Thyroid gland (tissue), 4 donors: ENCODE measurements around the gene CASP6. TPM values are rescaled to one million over a fixed set of nuclear protein-coding genes. Genes with fewer than 3 reads are reported as not detected.

ENCODE experiments used
- DNase-seq, 2 donors: peaks; one replicate each; pipeline ENCODE4 v3.0.0-alpha.2; 2019
- H3K27ac ChIP-seq, 3 donors: fragments of 200-600 bp; sonication (generic); 1 replicate in 2 of 3; 2 replicates in 1 of 3; pipeline ENCODE4 v1.5.1; 2016 to 2019; ENCODE audit warnings: mild to moderate bottlenecking in 1 of 3, moderate library complexity in 1 of 3
- H3K27me3 ChIP-seq: fragments of 200-600 bp; sonication (generic); one replicate; pipeline ENCODE4 v1.5.1; 2019
- H3K36me3 ChIP-seq, 2 donors: fragments of 200-600 bp; sonication (generic); one replicate each; pipeline ENCODE4 v1.5.1; 2016 to 2019
- H3K4me1 ChIP-seq, 2 donors: fragments of 200-600 bp; sonication (generic); one replicate each; pipeline ENCODE4 v1.5.1; 2017 to 2019
- H3K4me3 ChIP-seq, 3 donors: fragments of 200-600 bp; sonication (generic); replicated peaks in 1 of 3; 1 replicate in 2 of 3; 2 replicates in 1 of 3; pipeline ENCODE4 v1.5.1; 2016; ENCODE audit warnings: mild to moderate bottlenecking in 1 of 3
- H3K9me3 ChIP-seq: fragments of 200-600 bp; sonication (generic); one replicate; pipeline ENCODE4 v1.5.1; 2017
- CTCF ChIP-seq, 6 experiments: fragments of 200-600 bp in 3 of 6; fragments of 450-650 bp in 3 of 6; sonication (generic) in 3 of 6; IDR thresholded peaks; one replicate each; pipeline ENCODE4 v1.5.1; 2016 to 2019; ENCODE audit warnings: antibody characterized with exemption in 6 of 6, mild to moderate bottlenecking in 2 of 6, inconsistent platforms in 1 of 6, moderate library complexity in 1 of 6
- POLR2A ChIP-seq, 2 donors: fragments of 450-650 bp; IDR thresholded peaks; one replicate each; pipeline ENCODE4 v1.6.1; 2017; ENCODE audit warnings: antibody characterized with exemption in 2 of 2, mild to moderate bottlenecking in 2 of 2, moderate library complexity in 1 of 2
- WGBS, 2 donors: methylation state at CpG; one replicate each; pipeline ENCODE4 v1.1.5; 2017; 5-methylcytosine and 5-hydroxymethylcytosine counted together
- intact Hi-C: fragments of 100-400 bp; cut with DNase I; formaldehyde crosslinking; loops from one replicate; pipeline ENCODE4 v1.15.1; 2023
- small RNA-seq: library from RNA; depleted of rRNA; stranded (forward); fragments of <200 nt; gene quantifications from one replicate; pipeline ENCODE3, GENCODE V24; 2016
- total RNA-seq, 4 donors: library from RNA; depleted of rRNA; stranded (reverse); fragments of >200 nt; gene quantifications; one replicate each; pipeline ENCODE4 v1.2.3, GENCODE V29; 2016

Gene CASP6
- total RNA-seq, 4 donors from 2014 or later: 16.2 to 25.6 (median 20.5) TPM

DNA sequence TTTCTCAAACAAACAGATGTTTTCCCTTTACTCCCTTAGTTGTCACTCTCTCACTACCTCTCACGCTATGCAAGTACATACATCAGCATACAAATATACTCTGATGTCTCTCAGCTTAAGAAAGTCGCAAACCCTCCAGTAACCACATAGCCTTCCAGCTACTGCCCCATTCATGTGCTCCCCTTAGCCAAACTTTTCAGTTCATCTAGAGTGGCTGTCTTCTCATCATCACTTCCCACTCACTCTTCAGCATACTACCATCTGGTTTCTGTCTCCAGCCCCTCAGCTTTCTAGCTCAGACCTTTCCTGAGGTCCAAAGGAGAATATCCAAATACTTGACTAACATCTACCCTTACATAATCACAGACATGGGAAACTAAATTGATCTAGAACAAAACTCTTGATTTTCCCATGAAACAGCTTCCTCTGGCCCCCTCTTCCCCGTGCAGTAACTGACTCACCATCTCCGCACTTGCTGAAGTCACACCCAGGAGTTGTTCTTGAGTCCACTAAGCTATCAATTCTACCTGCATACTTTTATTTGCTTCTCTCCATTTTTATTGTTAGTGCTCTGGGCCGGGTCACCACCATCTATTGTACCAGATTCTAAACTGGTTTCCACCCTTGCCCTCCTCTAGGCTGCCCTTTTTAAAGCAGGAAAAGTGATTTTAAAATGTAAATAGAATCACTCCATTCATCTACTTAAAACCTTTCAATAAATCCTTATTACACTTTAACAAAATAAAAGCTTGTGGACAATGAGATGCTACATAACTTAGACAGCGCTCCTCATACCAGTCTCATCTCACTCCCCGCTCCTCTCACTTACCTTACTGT is 57.2 kb downstream of the CASP6 start:
- Histone ChIP-seq H3K9me3 (no peaks in the 10 kb centered on the region), H3K4me1 (no peaks in the 10 kb centered on the region), H3K27ac (no peak overlapping the region), H3K4me3 (no peak overlapping the region), H3K36me3 (no peaks in the 10 kb centered on the region), H3K27me3 (no peaks in the 10 kb centered on the region)
- intact Hi-C loops: no loop called here
- DNase-seq: no peak
- TF ChIP-seq POLR2A (IDR thresholded peaks at IDR 0.05): no peak
- no peak for TF ChIP-seq CTCF (IDR thresholded peaks at IDR 0.05)
- 85 to 91% methylated on average over 7 of the region's 7 CpGs for WGBS, 2 donors

GRCh38 chr4:109640644-109641043 is 62.6 kb downstream of the CASP6 start:
- 91% methylated on average over 2 of the region's 2 CpGs for WGBS, 2 donors
- Histone ChIP-seq H3K27me3 (no peaks in the 10 kb centered on the region), H3K4me1 (no peaks in the 10 kb centered on the region), H3K36me3 (no peaks in the 10 kb centered on the region), H3K9me3 (no peaks in the 10 kb centered on the region), H3K27ac (no peak overlapping the region), H3K4me3 (no peak overlapping the region)
- no peak for DNase-seq
- intact Hi-C loops: no loop called here
- no peak for TF ChIP-seq POLR2A (IDR thresholded peaks at IDR 0.05)
- no peak for TF ChIP-seq CTCF (IDR thresholded peaks at IDR 0.05)

Small RNA genes within 50 kb of the gene (small RNA-seq; reads per million reads assigned to genes)
- gene HIGD1AP14: not detected

Other genes starting within 250 kb of the CASP6 start
- 10 to 100 TPM in 3 of 4 donors, 1 to 10 TPM in 1; 6.5 to 18.5 (median 12.4) TPM for gene MCUB, start 143.2 kb downstream of the CASP6 start, total RNA-seq
- 100 to 1,000 TPM in 1 of 4 donors, 10 to 100 TPM in 3; 37.9 to 216 (median 55.5) TPM for gene PLA2G12A, start 26.6 kb upstream of the CASP6 start, total RNA-seq
- 10 to 100 TPM; 21.2 to 58.5 (median 28.3) TPM for gene CFI, start 98.6 kb upstream of the CASP6 start, total RNA-seq
- 1 to 10 TPM; 1.8 to 7.8 (median 5.1) TPM for gene GAR1, start 112.3 kb upstream of the CASP6 start, total RNA-seq
- 1 to 10 TPM in 1 of 4 donors, under 1 TPM in 1, not detected in 2; 0.22 to 1.6 TPM for gene RRH, start 124.5 kb upstream of the CASP6 start, total RNA-seq
- under 1 TPM; 0.27 to 0.63 (median 0.39) TPM for gene LRIT3, start 144.7 kb upstream of the CASP6 start, total RNA-seq
- 1 to 10 TPM; 3.1 to 9.4 (median 7.9) TPM for gene EGF, start 209.4 kb upstream of the CASP6 start, total RNA-seq